Effector memory CD8-positive, alpha-beta T cell (primary cell): Measurements from ENCODE around the gene CHL1.

ENCODE experiments used
- ATAC-seq: fragments of 150-1000 bp; cut with Tn5 transposase; replicated peaks from 2 replicates; pipeline ENCODE4 v1.10.0; 2021; ENCODE audit warnings: mild to moderate bottlenecking, moderate library complexity
- DNase-seq, 3 experiments: peaks; one replicate each; pipeline ENCODE4 v3.0.0; 2021
- H3K27ac Mint-ChIP-seq, 2 donors: one replicate each; pipeline ENCODE4 v1.8.0; 2022; ENCODE audit warnings: mild to moderate bottlenecking in 2 of 2, mixed read lengths in 2 of 2, moderate library complexity in 2 of 2
- H3K27me3 Mint-ChIP-seq, 2 donors: one replicate each; pipeline ENCODE4 v1.8.0; 2022; ENCODE audit warnings: mixed read lengths in 2 of 2
- H3K36me3 Mint-ChIP-seq: one replicate; pipeline ENCODE4 v1.8.0; 2022; ENCODE audit warnings: mild to moderate bottlenecking, moderate library complexity, mixed read lengths; ENCODE audit not compliant: insufficient read depth
- H3K4me1 Mint-ChIP-seq, 2 donors: one replicate each; pipeline ENCODE4 v1.8.0; 2022; ENCODE audit warnings: low read depth in 2 of 2, mixed read lengths in 2 of 2
- H3K4me3 Mint-ChIP-seq, 2 donors: one replicate each; pipeline ENCODE4 v1.8.0; 2022; ENCODE audit warnings: mild to moderate bottlenecking in 2 of 2, mixed read lengths in 2 of 2, moderate library complexity in 2 of 2
- H3K9me3 Mint-ChIP-seq, 2 donors: one replicate each; pipeline ENCODE4 v1.8.0; 2022; ENCODE audit warnings: mixed read lengths in 2 of 2

The CHL1 gene

DNA sequence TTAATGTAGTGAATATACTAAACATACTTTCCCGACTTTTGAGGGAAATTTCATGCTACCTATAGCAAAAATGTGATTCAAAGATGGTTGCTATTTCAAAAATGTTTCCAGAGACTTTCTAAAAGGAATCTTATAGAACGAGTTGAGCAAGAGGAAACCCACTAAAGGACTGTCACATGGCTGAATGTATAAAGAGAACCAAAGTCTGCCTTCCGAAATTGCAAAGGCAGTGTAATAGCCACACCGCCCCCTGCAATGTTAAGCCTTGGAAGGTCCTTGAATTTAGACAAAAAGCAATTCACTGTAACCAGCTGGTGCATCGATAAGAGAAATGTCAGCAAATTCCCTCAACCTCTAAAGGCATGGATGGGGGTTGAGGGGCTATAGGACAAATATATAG is 142.8 kb downstream of the CHL1 start:
- Mint-ChIP-seq H3K4me1 (no peaks in the 10 kb centered on the region), H3K27ac (no peak overlapping the region), H3K27me3 (no peaks in the 10 kb centered on the region), H3K9me3 (peaks cover 0 to 2% of the 10 kb centered on the region in 2 donors), H3K4me3 (no peak overlapping the region), H3K36me3 (no peaks in the 10 kb centered on the region)
- no peak for DNase-seq
- ATAC-seq, result no peak

- H3K9me3 Mint-ChIP-seq, result peaks cover 0 to 2% of the 10 kb centered on the region in 2 donors
- no peak overlapping the region for H3K4me3 Mint-ChIP-seq
- H3K27me3 Mint-ChIP-seq, result no peaks in the 10 kb centered on the region
- no peak for DNase-seq
- no peaks in the 10 kb centered on the region for H3K4me1 Mint-ChIP-seq
- H3K27ac Mint-ChIP-seq, result no peak overlapping the region
- H3K36me3 Mint-ChIP-seq, result no peaks in the 10 kb centered on the region
- no peak for ATAC-seq
These were observed 145.4 kb downstream of the CHL1 start for GRCh38 chr3:341998-342397.

DNA sequence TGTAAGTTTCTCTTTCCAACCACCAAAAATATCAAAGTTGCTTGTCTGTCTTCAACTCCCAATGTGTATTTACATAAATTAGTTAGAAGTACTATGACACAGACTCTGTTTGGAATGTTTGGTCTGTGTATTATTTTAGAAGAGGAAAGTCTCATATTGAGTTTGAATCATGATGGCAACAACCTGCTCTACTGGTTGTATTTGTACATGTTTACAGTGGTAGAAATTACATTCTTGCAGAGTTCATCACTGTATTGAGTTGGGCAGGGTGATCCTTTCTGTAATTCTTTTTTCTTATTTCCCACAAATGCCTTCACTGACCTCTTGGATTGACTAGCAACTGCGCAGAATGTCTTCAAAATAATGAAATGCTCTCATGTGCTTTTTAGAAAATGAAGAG is 149.6 kb downstream of the CHL1 start:
- H3K27me3 Mint-ChIP-seq, result no peaks in the 10 kb centered on the region
- H3K4me3 Mint-ChIP-seq, result no peak overlapping the region
- no peak overlapping the region for H3K27ac Mint-ChIP-seq
- no peaks in the 10 kb centered on the region for H3K36me3 Mint-ChIP-seq
- no peaks in the 10 kb centered on the region for H3K4me1 Mint-ChIP-seq
- no peak for DNase-seq
- no peak for ATAC-seq
- peaks cover 0 to under 1% of the 10 kb centered on the region in 2 donors for H3K9me3 Mint-ChIP-seq

DNA sequence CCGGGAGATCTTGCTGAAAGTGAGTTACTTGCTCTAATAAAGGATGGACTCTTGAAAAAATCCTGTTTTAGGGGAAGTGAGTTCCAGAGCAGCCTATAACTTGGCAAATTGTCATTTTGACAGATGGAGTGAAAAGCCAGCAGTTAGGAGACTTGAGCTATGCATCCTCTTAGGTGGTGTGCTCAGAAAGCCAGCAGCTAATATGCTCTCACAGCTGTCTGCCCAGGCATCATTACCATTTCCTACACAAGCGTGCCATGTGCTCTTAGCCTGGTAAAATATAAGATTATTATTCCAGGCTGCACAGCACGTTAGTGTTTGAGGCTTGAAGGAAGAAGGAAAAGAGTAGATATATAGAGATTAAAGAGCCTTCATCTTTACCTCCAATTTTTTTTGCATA is 151.0 kb downstream of the CHL1 start:
- Mint-ChIP-seq H3K4me3 (no peak overlapping the region), H3K9me3 (no peaks in the 10 kb centered on the region), H3K4me1 (no peaks in the 10 kb centered on the region), H3K27ac (no peak overlapping the region), H3K36me3 (no peaks in the 10 kb centered on the region), H3K27me3 (no peaks in the 10 kb centered on the region)
- DNase-seq (no peak), ATAC-seq (no peak)

GRCh38 chr3:350871-351371 is 154.4 kb downstream of the CHL1 start:
- H3K9me3 Mint-ChIP-seq, result no peaks in the 10 kb centered on the region
- ATAC-seq, result no peak

GRCh38 chr3:352599-352998 is 156.0 kb downstream of the CHL1 start:
- ATAC-seq (no peak), DNase-seq (no peak)
- Mint-ChIP-seq H3K36me3 (no peaks in the 10 kb centered on the region), H3K4me3 (no peak overlapping the region), H3K27ac (no peak overlapping the region), H3K4me1 (no peaks in the 10 kb centered on the region), H3K9me3 (peaks cover 0 to 2% of the 10 kb centered on the region in 2 donors), H3K27me3 (no peaks in the 10 kb centered on the region)

More at GRCh38 chr3:350871-351371, 154.4 kb downstream of the CHL1 start:
- Mint-ChIP-seq H3K4me1 (no peaks in the 10 kb centered on the region), H3K36me3 (no peaks in the 10 kb centered on the region), H3K27me3 (no peaks in the 10 kb centered on the region), H3K4me3 (no peak overlapping the region), H3K27ac (no peak overlapping the region)
- no peak for DNase-seq

- Mint-ChIP-seq H3K27me3 (no peaks in the 10 kb centered on the region), H3K9me3 (peaks cover 0 to 2% of the 10 kb centered on the region in 2 donors), H3K4me3 (no peak overlapping the region), H3K27ac (no peak overlapping the region), H3K36me3 (no peaks in the 10 kb centered on the region), H3K4me1 (no peaks in the 10 kb centered on the region)
- DNase-seq, result no peak
- ATAC-seq, result no peak
These were observed 156.7 kb downstream of the CHL1 start for GRCh38 chr3:353191-353739.

- no peaks in the 10 kb centered on the region for H3K36me3 Mint-ChIP-seq
- peaks cover 0 to 2% of the 10 kb centered on the region in 2 donors for H3K9me3 Mint-ChIP-seq
- H3K4me3 Mint-ChIP-seq, result no peak overlapping the region
- no peak for ATAC-seq
- no peaks in the 10 kb centered on the region for H3K4me1 Mint-ChIP-seq
- H3K27ac Mint-ChIP-seq, result no peak overlapping the region
- no peaks in the 10 kb centered on the region for H3K27me3 Mint-ChIP-seq
- peak in 1 of 3 experiments; percentile 1 for DNase-seq
These were observed 157.9 kb downstream of the CHL1 start for GRCh38 chr3:354432-354831.

- Mint-ChIP-seq H3K27ac (no peak overlapping the region), H3K27me3 (no peaks in the 10 kb centered on the region), H3K4me1 (no peaks in the 10 kb centered on the region), H3K4me3 (no peak overlapping the region), H3K9me3 (peaks cover 0 to 5% of the 10 kb centered on the region in 2 donors), H3K36me3 (no peaks in the 10 kb centered on the region)
- DNase-seq (no peak), ATAC-seq (no peak)
These were observed 159.1 kb downstream of the CHL1 start for GRCh38 chr3:355622-356021.

GRCh38 chr3:356952-357351 is 160.4 kb downstream of the CHL1 start:
- no peak for ATAC-seq
- Mint-ChIP-seq H3K27me3 (no peaks in the 10 kb centered on the region), H3K4me1 (no peaks in the 10 kb centered on the region), H3K4me3 (no peak overlapping the region), H3K27ac (no peak overlapping the region), H3K36me3 (no peaks in the 10 kb centered on the region), H3K9me3 (peaks cover 0 to 5% of the 10 kb centered on the region in 2 donors)
- no peak for DNase-seq

- no peaks in the 10 kb centered on the region for H3K27me3 Mint-ChIP-seq
- no peaks in the 10 kb centered on the region for H3K4me1 Mint-ChIP-seq
- DNase-seq (no peak), ATAC-seq (no peak)
- H3K9me3 Mint-ChIP-seq, result peaks cover 0 to 5% of the 10 kb centered on the region in 2 donors
- no peaks in the 10 kb centered on the region for H3K36me3 Mint-ChIP-seq
- H3K4me3 Mint-ChIP-seq, result no peak overlapping the region
- H3K27ac Mint-ChIP-seq, result no peak overlapping the region
These were observed 163.1 kb downstream of the CHL1 start for GRCh38 chr3:359672-360071.

DNA sequence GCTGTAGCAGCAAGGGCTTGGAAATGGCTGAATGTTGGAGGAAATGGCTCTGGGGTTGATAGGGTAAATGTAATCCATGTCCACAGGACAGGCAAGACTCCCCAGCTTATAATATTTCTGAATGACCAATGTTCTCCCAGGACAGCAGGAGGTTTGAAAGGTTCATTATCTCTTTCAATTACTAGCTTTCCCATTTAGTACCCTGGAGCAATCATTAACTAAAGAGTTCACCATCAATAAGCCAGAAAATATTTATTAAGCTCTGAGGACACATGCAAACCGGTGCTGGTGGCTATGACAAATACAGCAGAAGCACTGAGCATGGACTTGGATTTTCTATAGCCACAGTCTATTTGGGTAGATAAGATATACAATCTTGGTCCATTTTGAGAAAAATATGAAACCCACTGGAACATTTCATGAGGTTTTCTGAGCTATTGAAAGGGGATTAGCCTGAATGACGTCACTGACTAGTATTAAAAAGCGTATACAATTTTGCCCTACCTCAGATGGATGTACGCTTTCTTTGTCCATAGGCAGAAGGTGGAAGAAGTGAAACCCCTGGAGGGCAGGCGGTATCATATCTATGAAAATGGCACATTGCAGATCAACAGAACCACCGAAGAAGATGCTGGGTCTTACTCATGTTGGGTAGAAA is 166.2 kb downstream of the CHL1 start:
- Mint-ChIP-seq H3K4me3 (no peak overlapping the region), H3K4me1 (no peaks in the 10 kb centered on the region), H3K27me3 (no peaks in the 10 kb centered on the region), H3K36me3 (no peaks in the 10 kb centered on the region), H3K27ac (no peak overlapping the region), H3K9me3 (peaks cover 0 to 6% of the 10 kb centered on the region in 2 donors)
- no peak for DNase-seq
- no peak for ATAC-seq

GRCh38 chr3:364287-364686 is 167.7 kb downstream of the CHL1 start:
- no peak for ATAC-seq
- Mint-ChIP-seq H3K4me3 (no peak overlapping the region), H3K4me1 (no peaks in the 10 kb centered on the region), H3K27me3 (no peaks in the 10 kb centered on the region), H3K36me3 (no peaks in the 10 kb centered on the region), H3K27ac (no peak overlapping the region), H3K9me3 (peaks cover 0 to 6% of the 10 kb centered on the region in 2 donors)
- DNase-seq, result no peak

- no peak overlapping the region for H3K4me3 Mint-ChIP-seq
- DNase-seq (no peak), ATAC-seq (no peak)
- H3K36me3 Mint-ChIP-seq, result no peaks in the 10 kb centered on the region
- H3K9me3 Mint-ChIP-seq, result peaks cover under 1 to 2% of the 10 kb centered on the region in 2 donors
- H3K27me3 Mint-ChIP-seq, result no peaks in the 10 kb centered on the region
- H3K4me1 Mint-ChIP-seq, result no peaks in the 10 kb centered on the region
- H3K27ac Mint-ChIP-seq, result no peak overlapping the region
These were observed 168.7 kb downstream of the CHL1 start for GRCh38 chr3:365268-365667.
